AG09309 (cell line): Measurements from ENCODE around the gene CAMK2A.

Experiments
- DNase-seq: peaks from one replicate; pipeline ENCODE4 v3.0.0-alpha.2; 2010; ENCODE audit warnings: low read depth
- H3K4me3 ChIP-seq: 2 replicates; pipeline ENCODE4 v1.5.1; 2011; ENCODE audit warnings: mild to moderate bottlenecking, low read depth, low read length, moderate library complexity; ENCODE audit not compliant: control insufficient read depth
- TF ChIP-seq, protein P1 (sequence below): IDR thresholded peaks from 2 replicates; pipeline ENCODE4 v1.5.1; 2011; ENCODE audit warnings: mild to moderate bottlenecking, low read depth, low read length, inconsistent platforms; ENCODE audit not compliant: insufficient read depth, control insufficient read depth; ENCODE audit errors: missing control alignments

Gene CAMK2A

DNA sequence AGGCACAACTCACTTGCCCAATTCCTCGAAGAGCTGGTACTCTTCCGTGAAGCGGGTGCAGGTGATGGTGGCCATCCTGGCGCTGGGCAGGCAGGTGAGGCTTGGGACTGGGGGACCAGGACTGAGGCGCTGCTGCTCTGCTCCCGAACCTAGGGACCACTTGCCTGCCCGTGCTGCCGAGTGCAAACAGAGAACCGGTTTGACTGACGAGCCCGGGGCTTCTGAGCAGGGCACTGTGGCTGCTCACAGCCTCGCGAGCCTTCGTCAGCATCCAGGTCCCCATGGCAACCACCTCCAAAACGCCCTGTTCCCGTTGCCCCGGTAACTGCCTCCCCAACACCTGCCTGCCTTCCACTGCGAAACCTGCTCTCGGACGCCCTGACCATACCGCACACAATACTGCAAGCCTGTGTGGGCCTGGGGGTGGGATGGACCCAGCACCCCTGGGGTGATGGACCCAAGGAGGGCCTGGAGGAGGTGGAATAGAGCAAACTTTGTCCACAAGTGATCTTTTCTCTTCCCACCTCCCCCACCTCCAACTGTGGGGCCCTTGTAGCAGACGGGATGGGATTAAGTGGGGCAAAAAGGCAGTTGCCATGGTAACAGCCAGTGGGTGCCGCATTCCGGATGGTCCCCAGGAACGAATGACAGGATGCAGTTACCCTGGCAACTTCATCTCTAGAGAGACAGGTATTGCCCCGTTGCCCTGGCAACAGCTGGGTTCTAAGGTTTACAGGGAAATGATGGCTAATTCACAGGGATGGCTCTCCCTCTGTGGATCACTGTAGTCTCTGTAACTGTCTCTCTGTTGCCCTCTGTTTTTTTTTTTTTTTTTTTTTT lies at the start of gene CAMK2A:
CAMK2A (minus strand) TSS at position 223 of the 840 bp plus-strand sequence; CDS start at position 75, 148 bp downstream.
- TF ChIP-seq, protein P1, sequence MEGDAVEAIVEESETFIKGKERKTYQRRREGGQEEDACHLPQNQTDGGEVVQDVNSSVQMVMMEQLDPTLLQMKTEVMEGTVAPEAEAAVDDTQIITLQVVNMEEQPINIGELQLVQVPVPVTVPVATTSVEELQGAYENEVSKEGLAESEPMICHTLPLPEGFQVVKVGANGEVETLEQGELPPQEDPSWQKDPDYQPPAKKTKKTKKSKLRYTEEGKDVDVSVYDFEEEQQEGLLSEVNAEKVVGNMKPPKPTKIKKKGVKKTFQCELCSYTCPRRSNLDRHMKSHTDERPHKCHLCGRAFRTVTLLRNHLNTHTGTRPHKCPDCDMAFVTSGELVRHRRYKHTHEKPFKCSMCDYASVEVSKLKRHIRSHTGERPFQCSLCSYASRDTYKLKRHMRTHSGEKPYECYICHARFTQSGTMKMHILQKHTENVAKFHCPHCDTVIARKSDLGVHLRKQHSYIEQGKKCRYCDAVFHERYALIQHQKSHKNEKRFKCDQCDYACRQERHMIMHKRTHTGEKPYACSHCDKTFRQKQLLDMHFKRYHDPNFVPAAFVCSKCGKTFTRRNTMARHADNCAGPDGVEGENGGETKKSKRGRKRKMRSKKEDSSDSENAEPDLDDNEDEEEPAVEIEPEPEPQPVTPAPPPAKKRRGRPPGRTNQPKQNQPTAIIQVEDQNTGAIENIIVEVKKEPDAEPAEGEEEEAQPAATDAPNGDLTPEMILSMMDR = no peak
- no peak for DNase-seq
- H3K4me3 ChIP-seq = no peak within 1 kb of the TSS

DNA sequence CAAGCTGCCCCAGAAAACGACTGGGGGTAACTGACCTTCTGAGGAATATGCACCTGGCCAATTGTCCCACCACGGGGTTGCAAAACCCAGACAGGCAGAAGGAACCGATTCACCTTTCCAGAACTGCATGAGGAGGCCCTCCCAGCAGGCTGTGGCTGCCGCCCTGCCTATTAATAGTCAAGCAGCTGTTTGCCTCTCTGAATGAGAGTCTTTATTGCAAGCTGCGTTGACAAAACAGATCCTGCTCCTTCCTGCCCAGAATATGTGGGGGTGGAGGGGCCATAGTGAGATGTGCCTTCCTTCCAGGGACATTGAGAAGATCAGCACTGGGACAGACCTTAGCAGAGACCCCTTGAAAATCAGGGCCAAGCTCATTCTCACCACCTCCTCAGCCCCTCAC lies 49.6 kb upstream of the CAMK2A start:
- no peak for DNase-seq
- H3K4me3 ChIP-seq = no peak overlapping the region
- TF ChIP-seq, protein P1 = no peak

DNA sequence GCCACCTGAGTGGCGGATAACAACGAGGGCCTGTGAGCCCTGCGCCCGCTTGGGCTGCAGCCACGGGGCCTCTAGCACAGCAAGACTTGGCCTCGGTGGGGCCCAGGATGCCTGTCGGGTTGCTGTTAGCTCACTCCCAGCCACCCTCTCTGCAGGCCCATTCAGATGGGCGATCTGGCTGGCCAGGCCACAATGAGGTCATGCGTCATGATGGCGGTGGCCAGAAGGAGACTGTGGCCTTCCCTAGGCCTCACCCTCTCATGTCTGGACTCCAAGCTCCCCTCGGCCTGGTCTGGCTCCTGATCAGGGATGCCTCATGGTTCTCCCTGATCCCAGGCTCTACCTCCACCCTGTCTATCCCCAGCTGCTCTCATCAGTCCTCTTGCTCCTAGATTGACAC lies 49.0 kb upstream of the CAMK2A start:
- TF ChIP-seq, protein P1 = no peak
- H3K4me3 ChIP-seq = no peak overlapping the region
- no peak for DNase-seq

DNA sequence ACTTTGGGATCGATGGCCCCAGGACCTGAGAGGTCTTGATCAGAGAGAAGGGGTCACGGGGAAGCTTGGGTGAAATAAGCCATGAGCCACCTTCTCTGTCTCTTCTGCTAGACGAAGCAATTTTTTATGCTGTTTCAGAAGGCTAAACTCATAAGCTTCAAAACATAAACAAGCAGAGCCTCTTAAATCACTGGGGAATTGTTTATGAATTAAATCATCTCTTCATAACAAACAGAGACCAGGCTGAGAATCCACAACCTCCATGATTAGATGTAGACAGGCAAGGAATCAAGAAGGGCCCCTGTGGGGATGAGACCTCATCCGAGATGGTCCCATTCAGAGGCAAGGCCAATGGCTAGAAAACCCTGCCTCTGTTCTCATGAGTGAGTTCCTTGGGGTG lies 46.2 kb upstream of the CAMK2A start:
- TF ChIP-seq, protein P1 = no peak
- no peak overlapping the region for H3K4me3 ChIP-seq
- no peak for DNase-seq

DNA sequence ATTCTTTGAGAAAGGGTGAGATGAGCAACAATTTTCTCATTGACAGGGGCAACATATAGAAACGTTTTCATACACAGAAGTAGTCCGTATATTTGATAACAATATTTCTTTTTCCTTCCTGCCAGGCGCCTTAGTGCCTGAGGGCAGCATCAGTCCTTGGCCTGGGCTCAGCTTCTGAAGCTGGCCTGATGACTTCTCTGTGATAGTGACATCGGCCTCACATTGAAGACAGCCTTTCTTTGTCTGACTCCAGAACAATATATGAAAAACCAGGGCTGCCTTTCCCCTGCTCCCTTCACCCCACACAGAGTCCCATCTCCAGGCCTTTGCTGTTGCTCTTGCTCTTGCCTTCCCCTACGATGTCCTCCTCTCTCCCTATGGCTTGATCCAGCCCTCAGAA lies 43.8 kb upstream of the CAMK2A start:
- no peak overlapping the region for H3K4me3 ChIP-seq
- TF ChIP-seq, protein P1 = no peak
- no peak for DNase-seq

DNA sequence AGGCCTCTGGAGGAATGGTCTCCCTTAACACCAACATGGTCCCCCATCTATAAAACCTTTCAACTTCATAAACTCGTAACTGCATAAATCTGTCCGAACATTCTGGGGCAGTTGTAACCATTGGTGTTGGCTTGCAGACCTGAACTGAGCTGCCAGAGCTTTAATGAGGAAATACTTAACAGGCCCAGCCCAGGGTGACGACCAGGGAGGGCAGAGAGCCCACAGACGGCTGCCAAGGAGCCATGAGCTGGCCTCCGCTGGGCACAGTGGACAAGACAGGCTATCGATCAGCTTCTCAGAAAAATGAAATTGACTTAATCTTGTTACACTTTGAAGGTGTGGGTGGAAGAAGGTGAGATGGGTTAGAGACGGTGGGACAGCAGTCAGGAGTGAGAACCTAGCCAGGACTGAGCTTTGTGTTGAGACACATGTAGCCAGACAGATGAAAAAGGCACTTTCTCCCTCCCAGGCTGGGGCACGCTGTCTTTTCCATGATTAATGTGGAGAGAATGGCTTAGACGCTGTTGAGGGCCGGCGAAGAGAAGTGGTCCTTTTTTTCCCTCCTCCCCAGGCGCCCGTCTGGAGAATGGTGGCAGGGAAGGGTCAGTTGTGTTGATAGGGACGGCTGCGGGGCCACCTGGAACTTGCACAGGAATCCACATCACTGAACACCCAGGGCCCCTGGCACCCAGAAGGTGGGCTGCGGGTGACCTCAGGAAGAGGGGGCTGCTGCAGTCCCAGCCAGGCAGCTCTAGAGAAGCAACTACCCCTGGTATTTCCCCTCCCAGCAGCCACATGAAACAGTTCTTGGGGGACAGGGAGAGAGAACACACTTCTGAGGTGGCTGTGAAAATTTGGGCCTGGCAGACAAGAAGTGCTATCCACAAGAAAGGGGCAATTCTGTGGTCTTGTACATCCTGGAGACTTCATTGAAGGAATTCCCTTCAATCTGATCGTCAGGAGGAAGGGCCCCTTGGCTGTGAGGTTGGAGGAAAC lies 40.6 kb upstream of the CAMK2A start:
- DNase-seq = no peak
- TF ChIP-seq, protein P1 = no peak
- no peak overlapping the region for H3K4me3 ChIP-seq
